SK-N-SH (cell line): Measurements from ENCODE around the gene RPS6KC1. TPM values are rescaled to one million over a fixed set of nuclear protein-coding genes. Genes with fewer than 3 reads are reported as not detected.

Experiments
- CTCF ChIA-PET: fragments of 300-600, 350-600 bp; formaldehyde crosslinking; extraction: SDS; loops from one replicate; lab custom pipeline; 2021; lab: Yijun Ruan, JAX
- POLR2A ChIA-PET: fragments of 350-600 bp; sonication (Branson Sonifier 250); formaldehyde crosslinking; extraction: SDS; loops from one replicate; lab custom pipeline; 2020; ENCODE audit warnings: antibody characterized with exemption, inconsistent platforms; lab: Yijun Ruan, JAX
- DNase-seq: peaks from one replicate; pipeline ENCODE4 v3.0.0; 2012
- H2AFZ ChIP-seq: fragments of 200-600 bp; sonication (generic); 2 replicates; pipeline ENCODE4 v1.8.1; 2016; ENCODE audit warnings: antibody characterized with exemption, mild to moderate bottlenecking, low read depth
- H3F3A ChIP-seq: fragments of 200-600 bp; sonication (generic); replicated peaks from 2 replicates; pipeline ENCODE3; 2016; ENCODE audit warnings: antibody characterized with exemption, mild to moderate bottlenecking; ENCODE audit not compliant: insufficient read depth
- H3K27ac ChIP-seq, 2 experiments: fragments of 200-500 bp in 1 of 2; fragments of 200-600 bp in 1 of 2; sonication (Bioruptor generic) in 1 of 2; sonication (generic), shearing (Covaris generic) in 1 of 2; 2 replicates each; pipeline versions ENCODE4 v1.5.1 to v1.6.1; 2014 to 2016; ENCODE audit warnings: low read depth in 2 of 2, inconsistent platforms in 1 of 2, low read length in 1 of 2, mild to moderate bottlenecking in 1 of 2, mixed read lengths in 1 of 2
- H3K27me3 ChIP-seq: fragments of 200-600 bp; sonication (generic), shearing (Covaris generic); 2 replicates; pipeline ENCODE4 v1.6.1; 2016; ENCODE audit warnings: mixed run types; ENCODE audit not compliant: insufficient read depth
- H3K36me3 ChIP-seq, 2 experiments: fragments of 200-500 bp in 1 of 2; fragments of 200-600 bp in 1 of 2; sonication (Bioruptor generic) in 1 of 2; sonication (generic) in 1 of 2; replicated peaks in 1 of 2; 2 replicates each; pipeline versions ENCODE3 to v1.5.1; 2014 to 2016; ENCODE audit warnings: low read length in 1 of 2, mild to moderate bottlenecking in 1 of 2; ENCODE audit not compliant: insufficient read depth in 2 of 2, control insufficient read depth in 1 of 2
- H3K4me1 ChIP-seq, 2 experiments: fragments of 200-500 bp in 1 of 2; fragments of 200-600 bp in 1 of 2; sonication (Bioruptor generic) in 1 of 2; sonication (generic), shearing (Covaris generic) in 1 of 2; 2 replicates each; pipeline versions ENCODE4 v1.5.1 to v1.6.1; 2014 to 2016; ENCODE audit warnings: low read depth in 1 of 2, low read length in 1 of 2, mixed run types in 1 of 2; ENCODE audit not compliant: insufficient read depth in 2 of 2, control insufficient read depth in 1 of 2
- H3K4me2 ChIP-seq: fragments of 200-600 bp; sonication (generic), shearing (Covaris generic); 2 replicates; pipeline ENCODE4 v1.6.1; 2017; ENCODE audit warnings: mixed run types
- H3K4me3 ChIP-seq, 2 experiments: fragments of 200-500 bp in 1 of 2; fragments of 200-600 bp in 1 of 2; sonication (Bioruptor generic) in 1 of 2; sonication (generic), shearing (Covaris generic) in 1 of 2; 2 replicates each; pipeline versions ENCODE4 v1.5.1 to v1.8.1; 2014 to 2016; ENCODE audit warnings: low read depth in 2 of 2, inconsistent platforms in 1 of 2, low read length in 1 of 2, mild to moderate bottlenecking in 1 of 2, mixed read lengths in 1 of 2, moderate library complexity in 1 of 2
- H3K79me2 ChIP-seq: fragments of 200-600 bp; sonication (generic); 2 replicates; pipeline ENCODE4 v1.8.1; 2017; ENCODE audit warnings: mild to moderate bottlenecking; ENCODE audit not compliant: insufficient read depth
- H3K9ac ChIP-seq: fragments of 200-600 bp; sonication (generic); 2 replicates; pipeline ENCODE4 v1.6.1; 2017; ENCODE audit warnings: mixed run types
- H3K9me2 ChIP-seq: fragments of 200-600 bp; sonication (generic); 2 replicates; pipeline ENCODE4 v1.6.1; 2017; ENCODE audit warnings: mixed run types
- H3K9me3 ChIP-seq: fragments of 200-600 bp; sonication (generic); 2 replicates; pipeline ENCODE4 v1.6.1; 2017; ENCODE audit warnings: mixed run types, mild to moderate bottlenecking, moderate library complexity
- H4K20me1 ChIP-seq: fragments of 200-600 bp; sonication (generic); 2 replicates; pipeline ENCODE4 v1.6.1; 2017; ENCODE audit warnings: mild to moderate bottlenecking, mixed run types; ENCODE audit not compliant: insufficient read depth
- CHD2 ChIP-seq: fragments of 150-350 bp; IDR thresholded peaks from 2 replicates; pipeline ENCODE4 v1.6.1; 2018; ENCODE audit warnings: low read length; ENCODE audit not compliant: partially characterized antibody
- EZH2phosphoT487 ChIP-seq: fragments of 200-600 bp; sonication (generic); IDR thresholded peaks from 2 replicates; pipeline ENCODE4 v1.6.1; 2017; ENCODE audit warnings: low read depth, mixed run types, mild to moderate bottlenecking, antibody characterized with exemption, moderate library complexity, borderline replicate concordance
- FOSL2 ChIP-seq: IDR thresholded peaks from 2 replicates; pipeline ENCODE4 v1.4.0; 2012; ENCODE audit warnings: low read depth, mild to moderate bottlenecking, moderate library complexity, borderline replicate concordance
- FOXJ3 ChIP-seq: sonication (generic); formaldehyde crosslinking; IDR thresholded peaks from 2 replicates; pipeline ENCODE4 v1.5.1; 2020; ENCODE audit warnings: mild to moderate bottlenecking, missing genetic modification reagents
- FOXM1 ChIP-seq: IDR thresholded peaks from 2 replicates; pipeline ENCODE4 v1.4.0; 2012; ENCODE audit warnings: low read depth, mild to moderate bottlenecking
- GABPA ChIP-seq: IDR thresholded peaks from 2 replicates; pipeline ENCODE4 v1.4.0; 2012; ENCODE audit warnings: low read depth, mild to moderate bottlenecking
- MEF2A ChIP-seq: IDR thresholded peaks from 2 replicates; pipeline ENCODE4 v1.4.0; 2012; ENCODE audit warnings: low read depth, borderline replicate concordance
- NFIC ChIP-seq: IDR thresholded peaks from 2 replicates; pipeline ENCODE4 v1.4.0; 2012; ENCODE audit warnings: borderline replicate concordance
- NRF1 ChIP-seq: IDR thresholded peaks from 2 replicates; pipeline ENCODE4 v1.6.1; 2012; ENCODE audit warnings: low read depth, mild to moderate bottlenecking, low read length
- PBX3 ChIP-seq: IDR thresholded peaks from 2 replicates; pipeline ENCODE4; 2012
- RAD21 ChIP-seq: IDR thresholded peaks from 2 replicates; pipeline ENCODE4 v1.6.1; 2012; ENCODE audit warnings: mild to moderate bottlenecking, low read length
- REST ChIP-seq: IDR thresholded peaks from 2 replicates; pipeline ENCODE4 v1.6.1; 2012; ENCODE audit warnings: mild to moderate bottlenecking, low read depth, low read length, moderate library complexity
- RXRA ChIP-seq: IDR thresholded peaks from 2 replicates; pipeline ENCODE4 v1.4.0; 2012; ENCODE audit warnings: low read depth, mild to moderate bottlenecking, borderline replicate concordance
- SIN3A ChIP-seq: IDR thresholded peaks from 2 replicates; pipeline ENCODE4 v1.6.1; 2012; ENCODE audit warnings: low read depth, mild to moderate bottlenecking, low read length, moderate library complexity, borderline replicate concordance
- TAF1 ChIP-seq: IDR thresholded peaks from 2 replicates; pipeline ENCODE4 v1.6.1; 2012; ENCODE audit warnings: low read depth, mild to moderate bottlenecking, low read length, moderate library complexity, borderline replicate concordance
- TCF12 ChIP-seq: IDR thresholded peaks from 2 replicates; pipeline ENCODE4 v1.4.0; 2012
- TEAD4 ChIP-seq: IDR thresholded peaks from 2 replicates; pipeline ENCODE4 v1.4.0; 2012; ENCODE audit warnings: mild to moderate bottlenecking, borderline replicate concordance; ENCODE audit not compliant: insufficient read depth
- USF1 ChIP-seq: IDR thresholded peaks from 2 replicates; pipeline ENCODE4 v1.4.0; 2012; ENCODE audit warnings: low read depth, borderline replicate concordance
- YY1 ChIP-seq: IDR thresholded peaks from 2 replicates; pipeline ENCODE4 v1.4.0; 2012; ENCODE audit warnings: low read depth, mild to moderate bottlenecking
- ZBTB33 ChIP-seq: IDR thresholded peaks from 2 replicates; pipeline ENCODE4 v1.4.0; 2012; ENCODE audit warnings: low read depth, borderline replicate concordance
- WGBS: methylation state at CpG from one replicate; pipeline ENCODE4 v1.1.6; 2017; ENCODE audit warnings: low lambda C conversion rate; 5-methylcytosine and 5-hydroxymethylcytosine counted together
- polyA plus RNA-seq, 3 experiments: library from polyadenylated mRNA; depleted of rRNA; stranded (reverse); fragments of >200 nt; gene quantifications; 2 replicates each; pipeline ENCODE4 v1.2.3, GENCODE V29; 2012

Gene RPS6KC1
- polyA plus RNA-seq, 1 of the 3 experiments (the other 2 are of a cell fraction), result 7.8 TPM

GRCh38 chr1:213003256-213003655, 47.8 kb upstream of the RPS6KC1 start:
- Histone ChIP-seq H3K27ac (no peak overlapping the region), H4K20me1 (no peaks in the 10 kb centered on the region), H3K9ac (no peak overlapping the region), H3F3A (no peaks in the 10 kb centered on the region), H3K4me1 (no peaks in the 10 kb centered on the region), H3K9me3 (no peaks in the 10 kb centered on the region), H3K9me2 (no peaks in the 10 kb centered on the region), H3K4me3 (no peak overlapping the region), H3K79me2 (no peaks in the 10 kb centered on the region; the same call in 1 of the 2 replicates), H2AFZ (no peak overlapping the region), H3K4me2 (no peak overlapping the region), H3K27me3 (no peaks in the 10 kb centered on the region)
- DNase-seq, result no peak
- POLR2A ChIA-PET, result no interaction called here
- CTCF ChIA-PET, result interaction anchor here (0.6 to 2.7 kb wide), 4 partner anchors 9 to 1568 kb away, joined by 3 to 10 read pairs (median 3); partner anchors contain the start of gene RPS6KC1
- over 99% methylated on average over 3 of the region's 3 CpGs for WGBS
- TF ChIP-seq ZBTB33 (no peak), NFIC (no peak), GABPA (no peak), CHD2 (no peak), TCF12 (no peak), EZH2phosphoT487 (no peak), FOXJ3 (CRISPR knock-in tag) (no peak), REST (no peak), YY1 (no peak), RXRA (no peak), SIN3A (no peak), MEF2A (no peak), RAD21 (no peak), NRF1 (no peak), FOXM1 (no peak), USF1 (no peak), FOSL2 (no peak), TAF1 (no peak), PBX3 (no peak), TEAD4 (no peak)
- TF ChIP-seq, all 33 proteins: peak for 0
- H3K36me3 ChIP-seq, result peaks cover 66 to 77% of the 10 kb centered on the region in 2 experiments
